HL-60 (cell line): ENCODE data around the gene C3orf20.

ENCODE experiments used
- DNase-seq, 2 experiments: peaks; one replicate each; pipeline ENCODE4 v3.0.0-alpha.2; 2010 to 2020; ENCODE audit warnings: low read depth in 1 of 2, low spot score in 1 of 2
- H3K27ac ChIP-seq: fragments of 250-450 bp; sonication (Bioruptor Pico); replicated peaks from 2 replicates; pipeline ENCODE4 v1.5.1; 2020; ENCODE audit warnings: mild to moderate bottlenecking, moderate library complexity
- H3K27me3 ChIP-seq: fragments of 250-450 bp; sonication (Bioruptor Pico); 2 replicates; pipeline ENCODE4 v1.5.1; 2021; ENCODE audit warnings: mild to moderate bottlenecking, moderate library complexity; ENCODE audit not compliant: insufficient read depth, poor library complexity, severe bottlenecking
- H3K4me3 ChIP-seq: replicated peaks from 2 replicates; pipeline ENCODE4 v1.5.1; 2011; ENCODE audit warnings: mild to moderate bottlenecking, control low read depth, low read length; ENCODE audit not compliant: insufficient read depth
- CTCF ChIP-seq: IDR thresholded peaks from one replicate; pipeline ENCODE4 v1.5.1; 2011; ENCODE audit warnings: low read length, control low read depth, inconsistent platforms; ENCODE audit not compliant: insufficient read depth
- GABPA ChIP-seq: IDR thresholded peaks from 2 replicates; pipeline ENCODE4 v1.6.1; 2012; ENCODE audit warnings: low read depth
- POLR2AphosphoS5 ChIP-seq: IDR thresholded peaks from 2 replicates; pipeline ENCODE4 v1.6.1; 2012; ENCODE audit warnings: low read depth
- REST ChIP-seq: IDR thresholded peaks from 2 replicates; pipeline ENCODE4 v1.6.1; 2012; ENCODE audit warnings: low read depth; ENCODE audit not compliant: insufficient replicate concordance
- SPI1 ChIP-seq: IDR thresholded peaks from 2 replicates; pipeline ENCODE4 v1.6.1; 2012; ENCODE audit warnings: low read depth, mild to moderate bottlenecking, borderline replicate concordance

Gene C3orf20

GRCh38 chr3:14664170-14664569 lies 10.8 kb upstream of the C3orf20 start:
- Histone ChIP-seq H3K27me3 (no peaks in the 10 kb centered on the region), H3K4me3 (no peak overlapping the region), H3K27ac (no peak overlapping the region)
- TF ChIP-seq GABPA (no peak), SPI1 (no peak), CTCF (no peak), POLR2AphosphoS5 (no peak), REST (no peak)
- no peak for DNase-seq

GRCh38 chr3:14672588-14672987 lies 2.4 kb upstream of the C3orf20 start:
- no peak for DNase-seq
- H3K27ac ChIP-seq, result no peak overlapping the region
- no peaks in the 10 kb centered on the region for H3K27me3 ChIP-seq

GRCh38 chr3:14676881-14677280 lies 1.9 kb downstream of the C3orf20 start:
- no peak for TF ChIP-seq GABPA
- no peak for TF ChIP-seq SPI1
- no peak for TF ChIP-seq REST
- TF ChIP-seq CTCF, result no peak
- TF ChIP-seq POLR2AphosphoS5, result no peak
- DNase-seq, result no peak
- no peak overlapping the region for H3K27ac ChIP-seq
- H3K4me3 ChIP-seq, result no peak overlapping the region
- no peaks in the 10 kb centered on the region for H3K27me3 ChIP-seq

More at GRCh38 chr3:14672588-14672987, 2.4 kb upstream of the C3orf20 start:
- peak; percentile 39; the same call in 1 of the 2 replicates for TF ChIP-seq SPI1
- no peak for TF ChIP-seq GABPA
- no peak overlapping the region for H3K4me3 ChIP-seq

GRCh38 chr3:14678015-14678503 lies 3.1 kb downstream of the C3orf20 start:
- DNase-seq, result no peak
- no peak overlapping the region for H3K27ac ChIP-seq
- no peak overlapping the region for H3K4me3 ChIP-seq
- H3K27me3 ChIP-seq, result no peaks in the 10 kb centered on the region
- no peak for TF ChIP-seq GABPA
- TF ChIP-seq POLR2AphosphoS5, result no peak
- no peak for TF ChIP-seq SPI1
- no peak for TF ChIP-seq REST
- TF ChIP-seq CTCF, result no peak
